Common myeloid progenitor, CD34-positive (primary cell): ENCODE data around the gene CCDC68.

Source experiments
- CTCF ChIA-PET: fragments of 350-600 bp; sonication (Branson Sonifier 250); formaldehyde crosslinking; loops from one replicate; lab custom pipeline; 2021; ENCODE audit warnings: antibody characterized with exemption; lab: Charles Lee
- POLR2A ChIA-PET: fragments of 350-600 bp; sonication (Branson Sonifier 250); formaldehyde crosslinking; loops from one replicate; lab custom pipeline; 2021; ENCODE audit warnings: antibody characterized with exemption; lab: Charles Lee
- DNase-seq, 3 donors: peaks; one replicate each; pipeline versions ENCODE4 v3.0.0 to v3.0.0-alpha.2; 2013
- H3K27ac ChIP-seq, 2 experiments: 1 replicate in 1 of 2; 2 replicates in 1 of 2; pipeline ENCODE4 v1.7.0; 2013; ENCODE audit warnings: inconsistent platforms in 2 of 2, low read length in 2 of 2, mild to moderate bottlenecking in 2 of 2, low read depth in 1 of 2, moderate library complexity in 1 of 2; ENCODE audit not compliant: severe bottlenecking in 2 of 2, insufficient read depth in 1 of 2, poor library complexity in 1 of 2
- H3K27me3 ChIP-seq, 5 experiments: replicated peaks in 2 of 5; 1 replicate in 3 of 5; 2 replicates in 2 of 5; pipeline versions ENCODE4 v1.6.1 to v1.7.0; 2013; ENCODE audit warnings: low read length in 4 of 5, mild to moderate bottlenecking in 2 of 5, moderate library complexity in 2 of 5, inconsistent platforms in 1 of 5; ENCODE audit not compliant: insufficient read depth in 5 of 5, control insufficient read depth in 4 of 5
- H3K36me3 ChIP-seq, 4 experiments: 1 replicate in 2 of 4; 2 replicates in 2 of 4; pipeline versions ENCODE4 v1.6.1 to v1.7.0; 2013; ENCODE audit warnings: low read length in 3 of 4, control low read depth in 1 of 4, mild to moderate bottlenecking in 1 of 4; ENCODE audit not compliant: control insufficient read depth in 4 of 4, insufficient read depth in 4 of 4
- H3K4me1 ChIP-seq, 4 experiments: 1 replicate in 3 of 4; 2 replicates in 1 of 4; pipeline versions ENCODE4 v1.6.1 to v1.7.1; 2013; ENCODE audit warnings: low read length in 3 of 4, mild to moderate bottlenecking in 3 of 4, control low read depth in 1 of 4, inconsistent platforms in 1 of 4, moderate library complexity in 1 of 4; ENCODE audit not compliant: control insufficient read depth in 4 of 4, insufficient read depth in 4 of 4; ENCODE audit errors: control extremely low read depth in 1 of 4
- H3K4me3 ChIP-seq, 7 experiments: 1 replicate in 4 of 7; 2 replicates in 3 of 7; pipeline versions ENCODE4 v1.5.1 to v1.7.0; 2013; ENCODE audit warnings: mild to moderate bottlenecking in 7 of 7, low read length in 6 of 7, moderate library complexity in 6 of 7, inconsistent platforms in 2 of 7, low read depth in 2 of 7, control low read depth in 1 of 7; ENCODE audit not compliant: insufficient read depth in 4 of 7, control insufficient read depth in 1 of 7; ENCODE audit errors: extremely low read depth in 1 of 7
- H3K9me3 ChIP-seq, 5 experiments: 1 replicate in 4 of 5; 2 replicates in 1 of 5; pipeline versions ENCODE4 v1.6.1 to v1.7.1; 2013; ENCODE audit warnings: low read length in 4 of 5, mild to moderate bottlenecking in 2 of 5, inconsistent platforms in 1 of 5, low read depth in 1 of 5, moderate library complexity in 1 of 5; ENCODE audit not compliant: control insufficient read depth in 4 of 5, insufficient read depth in 2 of 5; ENCODE audit errors: control extremely low read depth in 1 of 5
- WGBS: methylation state at CpG from one replicate; pipeline ENCODE4 v1.1.5; 2013; ENCODE audit not compliant: insufficient coverage; 5-methylcytosine and 5-hydroxymethylcytosine counted together

The CCDC68 gene

GRCh38 chr18:54962919-54963645 is 3.8 kb upstream of the CCDC68 start:
- DNase-seq: no peak
- whole genome bisulfite sequencing: 93% methylated on average over 3 of the region's 9 CpGs
- ChIA-PET CTCF (interaction anchor here (1.0 to 1.9 kb wide), 3 partner anchors 14 to 278 kb away, joined by 3 to 6 read pairs (median 3); no protein-coding TSS in a partner anchor), POLR2A (no interaction called here)
- H3K9me3 ChIP-seq: peaks cover 0 to 12% (median 0%) of the 10 kb centered on the region in 5 experiments
- no peak overlapping the region for H3K4me3 ChIP-seq
- H3K4me1 ChIP-seq: peaks cover 0 to 12% (median 8%) of the 10 kb centered on the region in 4 experiments
- no peaks in the 10 kb centered on the region for H3K36me3 ChIP-seq
- H3K27me3 ChIP-seq: peaks cover 2 to 33% (median 18%) of the 10 kb centered on the region in 5 experiments
- no peak overlapping the region for H3K27ac ChIP-seq

DNA sequence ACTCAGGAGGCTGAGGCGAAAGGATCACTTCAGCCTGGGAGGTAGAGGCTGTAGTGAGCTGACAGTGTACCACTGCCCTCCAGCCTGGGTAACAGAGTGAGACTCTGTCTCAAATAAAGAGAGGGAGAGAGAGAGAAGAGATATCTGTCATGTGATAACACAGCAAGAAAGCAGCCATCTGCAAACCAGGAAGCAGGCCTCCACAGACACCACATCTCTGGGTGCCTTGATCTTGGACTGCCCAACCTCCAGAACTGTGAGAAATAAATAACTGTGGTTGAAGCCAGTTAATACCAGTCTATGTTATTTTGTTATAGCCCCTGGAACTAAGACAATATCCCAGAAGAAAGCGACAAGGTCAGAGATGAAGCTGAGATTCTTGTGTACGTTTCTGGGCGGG is 2.6 kb upstream of the CCDC68 start:
- Histone ChIP-seq H3K9me3 (peaks cover 0 to 9% (median 0%) of the 10 kb centered on the region in 5 experiments), H3K27ac (no peak overlapping the region), H3K4me1 (peaks cover 0 to 12% (median 8%) of the 10 kb centered on the region in 4 experiments), H3K36me3 (no peaks in the 10 kb centered on the region), H3K4me3 (no peak overlapping the region), H3K27me3 (peaks cover 2 to 40% (median 19%) of the 10 kb centered on the region in 5 experiments)
- 78% methylated on average over 1 of the region's 4 CpGs for WGBS
- POLR2A ChIA-PET: no interaction called here
- CTCF ChIA-PET: interaction anchor here (1.0 to 1.9 kb wide), 3 partner anchors 12 to 277 kb away, joined by 3 to 6 read pairs (median 3); no protein-coding TSS in a partner anchor
- DNase-seq: no peak

GRCh38 chr18:54961016-54961423 is 1.8 kb upstream of the CCDC68 start:
- H3K27ac ChIP-seq: no peak overlapping the region
- ChIA-PET POLR2A (no interaction called here), CTCF (no interaction called here)
- H3K27me3 ChIP-seq: peaks cover 2 to 40% (median 19%) of the 10 kb centered on the region in 5 experiments
- H3K4me3 ChIP-seq: no peak overlapping the region
- no peaks in the 10 kb centered on the region for H3K36me3 ChIP-seq
- 0% methylated on average over 1 of the region's 2 CpGs for WGBS
- H3K9me3 ChIP-seq: peaks cover 0 to 9% (median 0%) of the 10 kb centered on the region in 5 experiments
- peaks cover 0 to 12% (median 8%) of the 10 kb centered on the region in 4 experiments for H3K4me1 ChIP-seq
- no peak for DNase-seq

GRCh38 chr18:54960197-54960596 is 936 bp upstream of the CCDC68 start:
- Histone ChIP-seq H3K27me3 (peaks cover 2 to 43% (median 21%) of the 10 kb centered on the region in 5 experiments), H3K27ac (no peak overlapping the region), H3K4me3 (no peak overlapping the region), H3K36me3 (no peaks in the 10 kb centered on the region), H3K9me3 (peaks cover 0 to 9% (median 0%) of the 10 kb centered on the region in 5 experiments), H3K4me1 (peaks cover 0 to 12% (median 8%) of the 10 kb centered on the region in 4 experiments)
- no peak for DNase-seq
- POLR2A ChIA-PET: no interaction called here
- CTCF ChIA-PET: no interaction called here
- 90% methylated on average over 2 of the region's 3 CpGs for WGBS

DNA sequence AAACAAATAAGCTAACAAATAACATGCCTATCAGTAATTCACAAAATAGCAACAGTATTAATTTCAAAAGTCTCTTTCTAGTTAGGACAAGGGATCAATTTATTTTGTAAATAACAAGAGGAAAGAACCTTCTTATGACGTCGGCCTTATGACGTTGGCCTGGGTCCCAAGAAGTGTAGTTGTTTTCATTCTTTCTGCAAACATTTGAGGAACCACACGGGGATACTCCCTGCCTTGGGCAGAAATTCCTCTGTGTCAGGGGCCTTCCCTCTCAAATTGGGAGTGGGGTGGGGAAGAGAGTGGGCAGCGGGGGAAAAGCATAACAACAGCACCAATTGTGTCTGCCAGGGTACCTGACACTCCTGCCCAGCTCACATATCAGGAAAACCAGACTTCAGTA is 1.3 kb downstream of the CCDC68 start:
- H3K4me1 ChIP-seq: peaks cover 0 to 12% (median 8%) of the 10 kb centered on the region in 4 experiments
- H3K27me3 ChIP-seq: peaks cover 2 to 43% (median 21%) of the 10 kb centered on the region in 5 experiments
- H3K9me3 ChIP-seq: peaks cover 0 to 9% (median 0%) of the 10 kb centered on the region in 5 experiments
- ChIA-PET CTCF (interaction anchor here (1.3 to 1.4 kb wide), 2 partner anchors 8 to 280 kb away, joined by 3 read pairs; no protein-coding TSS in a partner anchor), POLR2A (no interaction called here)
- DNase-seq: peak in 1 of 3 donors; percentile 10
- no peak overlapping the region for H3K27ac ChIP-seq
- WGBS: 81% methylated on average over 4 of the region's 5 CpGs
- H3K36me3 ChIP-seq: no peaks in the 10 kb centered on the region
- H3K4me3 ChIP-seq: no peak overlapping the region

GRCh38 chr18:54957296-54957832 is 1.9 kb downstream of the CCDC68 start:
- Histone ChIP-seq H3K4me1 (peaks cover 0 to 12% (median 8%) of the 10 kb centered on the region in 4 experiments), H3K27me3 (peaks cover 2 to 43% (median 21%) of the 10 kb centered on the region in 5 experiments), H3K36me3 (no peaks in the 10 kb centered on the region), H3K4me3 (no peak overlapping the region), H3K9me3 (peaks cover 0 to 9% (median 0%) of the 10 kb centered on the region in 5 experiments), H3K27ac (no peak overlapping the region)
- no CpG with 5 or more reads among the region's 2 CpGs for WGBS
- ChIA-PET CTCF (interaction anchor here (1.4 kb wide), 1 partner anchor 279 kb away, joined by 3 read pairs; no protein-coding TSS in a partner anchor), POLR2A (interaction anchor here (0.5 kb wide), 1 partner anchor 222 kb away, joined by 3 read pairs; no protein-coding TSS in a partner anchor)
- no peak for DNase-seq
